ENCODE measurements around the gene TMEM255B.
"Not testable (repeated sequence)": the region's sequence is repeated elsewhere in the genome, so short reads cannot be mapped to it uniquely, and the experiment has no call there.

TMEM255B gene

GRCh38 chr13:113823771-113824170, 64.7 kb downstream of the TMEM255B start:
- DNase-seq (ENCODE audit: low read depth) = no peak
- no peak for TF ChIP-seq CTCF (IDR thresholded peaks at IDR 0.05; ENCODE audit: control insufficient read depth, extremely low read depth, insufficient read depth)
- no peak overlapping the region for H3K4me3 ChIP-seq (ENCODE audit: low read depth, low read length)

- H3K4me3 ChIP-seq (ENCODE audit: low read depth, low read length) = no peak overlapping the region
- TF ChIP-seq CTCF (IDR thresholded peaks at IDR 0.05; ENCODE audit: control insufficient read depth, extremely low read depth, insufficient read depth) = no peak
- no peak for DNase-seq (ENCODE audit: low read depth)
Measured at GRCh38 chr13:113825841-113826240, 66.8 kb downstream of the TMEM255B start.

GRCh38 chr13:113826446-113826845, 67.4 kb downstream of the TMEM255B start:
- DNase-seq (ENCODE audit: low read depth) = not testable (repeated sequence)

GRCh38 chr13:113827021-113827420, 68.0 kb downstream of the TMEM255B start:
- no peak for DNase-seq (ENCODE audit: low read depth)

More at GRCh38 chr13:113826446-113826845, 67.4 kb downstream of the TMEM255B start:
- H3K4me3 ChIP-seq (ENCODE audit: low read depth, low read length) = not testable (repeated sequence)

GRCh38 chr13:113828282-113828825, 69.3 kb downstream of the TMEM255B start:
- no peak overlapping the region for H3K4me3 ChIP-seq (ENCODE audit: low read depth, low read length)
- no peak for TF ChIP-seq CTCF (IDR thresholded peaks at IDR 0.05; ENCODE audit: control insufficient read depth, extremely low read depth, insufficient read depth)
- no peak for DNase-seq (ENCODE audit: low read depth)

More at GRCh38 chr13:113827021-113827420, 68.0 kb downstream of the TMEM255B start:
- no peak for TF ChIP-seq CTCF (IDR thresholded peaks at IDR 0.05; ENCODE audit: control insufficient read depth, extremely low read depth, insufficient read depth)
- no peak overlapping the region for H3K4me3 ChIP-seq (ENCODE audit: low read depth, low read length)

GRCh38 chr13:113830426-113830950, 71.5 kb downstream of the TMEM255B start:
- not testable (repeated sequence) for DNase-seq (ENCODE audit: low read depth); H3K4me3 ChIP-seq (ENCODE audit: low read depth, low read length)

- no peak for DNase-seq (ENCODE audit: low read depth)
- TF ChIP-seq CTCF (IDR thresholded peaks at IDR 0.05; ENCODE audit: control insufficient read depth, extremely low read depth, insufficient read depth) = no peak
- no peak overlapping the region for H3K4me3 ChIP-seq (ENCODE audit: low read depth, low read length)
Measured at GRCh38 chr13:113831061-113831460, 72.0 kb downstream of the TMEM255B start.

- no peak overlapping the region for H3K4me3 ChIP-seq (ENCODE audit: low read depth, low read length)
- no peak for DNase-seq (ENCODE audit: low read depth)
- TF ChIP-seq CTCF (IDR thresholded peaks at IDR 0.05; ENCODE audit: control insufficient read depth, extremely low read depth, insufficient read depth) = no peak
Measured at GRCh38 chr13:113832205-113832604, 73.2 kb downstream of the TMEM255B start.

Measured in LNCaP clone FGC (cell line).